Amniotic stem cell (primary cell): ENCODE measurements around the gene PHACTR1.
"Not testable (repeated sequence)": the region's sequence is repeated elsewhere in the genome, so short reads cannot be mapped to it uniquely, and the experiment has no call there.

ENCODE experiments used
- DNase-seq: peaks from one replicate; lab custom pipeline; 2025; lab: John Stamatoyannopoulos, UW

Gene PHACTR1

DNA sequence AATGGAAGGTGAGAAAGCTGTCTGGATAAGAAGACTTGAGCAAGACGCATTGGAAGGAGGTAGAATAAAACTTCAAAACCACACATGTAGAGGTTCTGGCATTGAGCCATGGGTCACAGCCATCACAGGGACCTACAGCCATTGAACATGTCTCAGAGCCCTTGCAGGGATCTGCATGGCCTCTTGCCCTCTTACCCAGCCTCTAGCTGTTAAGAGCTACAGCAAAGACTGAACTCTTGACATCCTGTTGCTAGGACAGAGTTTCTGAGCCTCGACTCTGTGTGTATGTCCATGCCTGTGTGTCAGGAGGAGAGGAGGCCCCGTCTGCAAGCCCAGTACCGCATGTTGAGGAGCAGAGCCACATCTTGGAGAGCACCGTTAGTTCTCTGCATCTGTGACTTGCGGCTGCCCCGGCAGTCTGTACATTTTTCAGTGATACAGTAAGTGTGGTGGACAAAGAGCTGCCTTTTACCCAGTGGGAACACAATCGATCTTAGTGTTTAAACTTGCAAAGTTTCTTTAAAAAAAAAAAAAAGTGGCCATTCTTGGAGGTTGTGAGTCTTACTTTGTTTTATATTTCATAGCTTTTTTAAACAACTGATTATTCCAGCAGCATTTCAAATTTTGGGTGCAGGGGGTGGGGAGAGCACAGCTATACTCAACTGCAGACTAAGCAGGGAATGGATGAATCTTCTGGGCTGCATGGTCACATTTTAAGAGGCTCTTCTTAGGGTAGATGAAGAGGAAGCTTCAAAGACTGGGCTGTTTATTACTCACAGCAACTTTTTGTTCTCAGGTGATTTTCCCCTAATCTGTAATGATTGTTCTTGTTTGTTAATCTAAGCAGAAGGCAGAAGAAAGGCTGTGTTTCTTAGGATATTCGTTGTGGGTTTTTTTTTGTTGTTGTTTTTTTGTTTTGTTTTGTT, 523.2 kb downstream of the PHACTR1 start:
- DNase-seq = no peak

DNA sequence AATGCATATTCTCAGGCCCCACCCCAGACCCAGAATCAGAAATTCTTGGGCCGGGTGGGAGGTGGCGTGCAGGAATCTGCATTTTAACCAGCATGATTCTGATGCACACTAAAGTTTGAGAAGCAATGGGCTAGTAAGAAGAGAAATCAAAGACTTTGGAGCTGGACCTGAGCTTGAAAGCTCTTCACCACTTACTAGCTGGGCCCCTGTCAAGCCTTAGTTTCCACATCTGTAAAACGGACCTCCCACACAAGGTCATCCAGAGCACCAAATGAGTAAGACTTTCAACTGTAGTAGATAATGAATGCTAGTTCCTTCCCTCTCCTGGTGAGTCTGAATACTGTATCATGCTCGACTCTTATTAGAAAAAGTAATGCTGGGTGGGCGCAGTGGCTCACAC, 524.8 kb downstream of the PHACTR1 start:
- DNase-seq = no peak

DNA sequence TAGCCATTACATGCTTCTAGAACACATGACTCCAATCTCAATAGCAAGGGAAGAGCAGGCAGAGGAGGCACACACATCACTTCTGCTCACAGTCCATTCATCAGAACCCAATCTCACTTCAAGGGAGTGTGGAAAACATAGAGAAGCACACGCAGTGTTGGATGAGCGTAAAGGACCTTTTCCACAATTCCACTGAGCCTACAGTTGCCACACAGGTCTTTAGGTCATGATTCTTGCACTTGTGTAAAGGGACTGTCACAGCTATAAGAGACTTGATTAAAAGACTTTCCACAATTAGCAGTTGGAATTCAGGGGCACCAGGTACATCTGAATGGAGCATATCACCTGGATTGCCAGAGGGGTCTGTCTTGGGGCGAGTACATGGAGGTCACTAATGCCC, 525.6 kb downstream of the PHACTR1 start:
- DNase-seq = no peak

GRCh38 chr6:13242590-13242989, 526.0 kb downstream of the PHACTR1 start:
- no peak for DNase-seq

GRCh38 chr6:13243033-13243432, 526.5 kb downstream of the PHACTR1 start:
- no peak for DNase-seq

- DNase-seq = not testable (repeated sequence)
Observed at GRCh38 chr6:13243745-13244144, 527.2 kb downstream of the PHACTR1 start.

DNA sequence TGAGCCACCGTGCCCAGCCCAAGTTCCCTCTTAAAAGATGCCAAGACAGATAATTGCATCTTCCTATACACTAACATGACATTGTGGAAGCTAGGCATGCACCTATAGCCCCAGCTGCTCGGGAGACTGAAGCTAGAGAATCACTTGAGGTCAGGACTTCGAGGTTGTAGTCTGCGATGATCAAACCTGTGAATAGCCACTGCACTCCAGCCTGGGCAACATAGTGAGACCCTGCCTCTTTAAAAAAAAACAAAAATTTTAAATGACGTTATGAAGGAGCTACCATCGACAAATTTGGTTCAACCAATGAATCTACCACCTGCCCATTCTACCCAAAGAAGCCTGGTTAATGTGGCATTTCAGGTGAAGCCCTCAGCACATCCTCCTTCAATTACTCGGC, 531.1 kb downstream of the PHACTR1 start:
- DNase-seq = no peak

GRCh38 chr6:13248053-13248452, 531.5 kb downstream of the PHACTR1 start:
- DNase-seq = no peak

GRCh38 chr6:13248584-13248985, 532.0 kb downstream of the PHACTR1 start:
- no peak for DNase-seq

GRCh38 chr6:13248994-13249393, 532.4 kb downstream of the PHACTR1 start:
- DNase-seq = no peak

GRCh38 chr6:13249817-13250216, 533.2 kb downstream of the PHACTR1 start:
- no peak for DNase-seq

DNA sequence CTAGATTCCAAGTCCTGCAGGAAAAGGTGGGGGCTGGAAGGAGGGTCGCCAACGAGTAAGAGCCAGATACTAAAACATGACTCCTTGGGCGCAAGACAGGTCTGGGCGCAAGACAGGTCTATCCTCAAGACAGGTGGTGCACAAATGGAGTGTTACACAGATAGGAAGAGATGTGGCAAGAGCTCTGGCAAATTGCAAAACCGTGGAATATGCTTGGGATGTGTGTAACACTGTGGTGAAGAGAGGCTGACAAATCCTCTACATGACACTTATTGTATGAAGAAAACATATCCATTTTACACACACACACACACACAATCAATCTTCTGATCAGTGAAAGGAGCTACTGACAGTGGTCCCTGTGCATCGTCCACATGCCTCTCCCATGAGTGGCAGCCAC, 534.1 kb downstream of the PHACTR1 start:
- no peak for DNase-seq

GRCh38 chr6:13251242-13251641, 534.7 kb downstream of the PHACTR1 start:
- DNase-seq = no peak

- no peak for DNase-seq
Observed at GRCh38 chr6:13252790-13253189, 536.2 kb downstream of the PHACTR1 start.

GRCh38 chr6:13253272-13253671, 536.7 kb downstream of the PHACTR1 start:
- DNase-seq = no peak

DNA sequence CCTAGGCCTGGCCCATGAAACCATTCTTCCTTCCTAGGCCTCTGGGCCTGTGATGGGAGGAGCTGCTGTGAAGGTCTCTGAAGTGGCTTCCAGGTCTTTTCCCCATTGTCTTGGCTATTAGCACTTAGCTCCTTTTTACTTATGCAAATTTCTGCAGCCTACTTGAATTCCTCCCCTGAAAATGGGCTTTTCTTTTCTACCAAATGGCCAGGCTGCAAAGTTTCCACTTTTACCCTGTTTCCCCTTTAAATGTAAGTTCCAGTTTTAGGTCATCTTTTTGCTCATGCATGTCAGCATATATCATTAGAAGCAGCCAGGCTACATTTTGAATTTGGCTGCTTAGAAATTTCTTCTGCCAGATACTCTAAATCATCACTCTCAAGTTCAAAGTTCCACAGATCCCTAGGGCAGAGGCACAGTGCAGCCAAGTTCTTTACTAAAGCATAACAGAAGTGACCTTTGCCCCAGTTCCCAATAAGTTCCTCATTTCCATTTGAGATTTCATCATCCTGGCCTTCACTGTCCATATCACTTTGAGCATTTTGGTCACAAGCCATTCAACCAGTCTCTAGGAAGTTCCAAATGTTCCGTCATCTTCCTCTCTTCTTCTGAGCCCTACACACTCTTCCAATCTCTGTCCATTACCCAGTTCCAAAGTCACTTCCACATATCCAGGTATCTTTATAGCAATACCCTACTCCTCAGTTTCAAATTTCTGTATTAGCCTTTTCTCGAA, 539.9 kb downstream of the PHACTR1 start:
- no peak for DNase-seq

GRCh38 chr6:13259393-13259792, 542.8 kb downstream of the PHACTR1 start:
- no peak for DNase-seq

GRCh38 chr6:13260101-13260598, 543.6 kb downstream of the PHACTR1 start:
- no peak for DNase-seq

DNA sequence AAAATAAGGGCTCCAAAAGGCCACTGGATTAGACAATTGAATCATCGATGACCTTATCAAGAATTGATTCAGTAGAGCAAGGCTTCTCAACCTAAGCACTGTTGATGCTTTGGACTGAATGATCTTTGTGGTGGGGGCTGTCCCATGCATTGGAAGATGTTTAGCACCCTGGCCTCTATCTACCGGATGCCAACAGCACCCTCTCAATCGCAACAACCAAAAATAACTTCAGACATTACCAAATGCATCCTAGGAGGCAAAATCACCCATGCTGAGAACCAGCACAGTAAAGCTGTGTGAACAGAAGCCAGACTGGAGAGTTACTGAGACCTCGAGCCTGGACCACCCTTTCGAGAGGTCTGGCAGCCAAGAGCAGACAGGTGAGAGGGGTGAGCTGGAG, 544.3 kb downstream of the PHACTR1 start:
- DNase-seq = no peak

- DNase-seq = no peak
Observed at GRCh38 chr6:13261464-13261994, 545.0 kb downstream of the PHACTR1 start.

DNA sequence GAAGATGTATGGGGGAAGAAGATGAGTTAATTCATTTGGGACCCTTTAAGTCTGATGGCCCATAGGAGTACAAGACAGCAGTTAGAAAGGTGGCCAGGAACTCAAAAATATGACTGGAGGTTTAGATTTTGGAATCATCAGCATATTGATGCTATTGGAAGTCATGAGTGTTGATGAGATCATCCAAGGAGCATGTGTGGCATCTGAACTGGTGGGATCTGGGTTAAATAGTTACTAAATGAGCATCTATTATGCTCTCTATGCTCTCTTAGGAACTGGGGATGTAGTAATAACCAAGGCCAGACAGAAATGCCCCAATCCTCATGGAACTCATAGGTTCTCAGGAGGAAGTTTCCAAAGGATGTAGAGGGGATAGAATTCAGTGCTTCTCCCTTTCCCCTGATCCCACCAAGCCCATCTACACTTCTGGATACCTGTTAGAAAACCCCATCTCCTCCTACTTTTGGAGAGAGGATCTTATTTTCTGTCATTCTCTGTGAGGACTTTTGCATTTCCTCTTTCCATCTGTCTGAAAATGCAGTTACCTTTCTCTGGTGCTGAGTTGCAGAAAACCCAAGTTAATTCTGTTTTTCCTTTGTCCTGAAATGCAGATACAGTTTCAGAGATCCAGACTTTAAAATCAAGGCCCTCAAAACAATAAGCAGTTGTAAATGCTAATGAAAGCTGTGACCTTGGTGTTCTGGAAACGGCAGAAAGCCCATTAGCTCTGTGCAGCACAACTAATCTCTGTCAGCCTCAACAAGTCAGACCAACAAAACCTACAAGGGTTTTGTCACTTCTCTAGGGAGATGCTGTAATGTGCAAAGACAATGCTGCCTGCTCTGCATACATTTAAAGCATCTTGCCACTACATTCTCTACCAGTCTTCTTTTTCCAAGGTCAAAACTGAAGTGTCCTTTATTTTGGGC, 546.0 kb downstream of the PHACTR1 start:
- no peak for DNase-seq

GRCh38 chr6:13263669-13264068, 547.1 kb downstream of the PHACTR1 start:
- no peak for DNase-seq
